Fibroblast of the aortic adventitia (primary cell): ENCODE results near the gene RPL18A. TPM values are rescaled to one million over a fixed set of nuclear protein-coding genes. Genes with fewer than 3 reads are reported as not detected.

Experiments used
- DNase-seq: peaks from one replicate; pipeline ENCODE4 v3.0.0-alpha.2; 2010; ENCODE audit warnings: low read depth
- H3K4me3 ChIP-seq: 2 replicates; pipeline ENCODE4 v1.5.1; 2011; ENCODE audit warnings: low read depth, mild to moderate bottlenecking, control low read depth, low read length, moderate library complexity
- CTCF ChIP-seq: IDR thresholded peaks from 2 replicates; pipeline ENCODE4 v1.5.1; 2011; ENCODE audit warnings: mild to moderate bottlenecking, low read length, control low read depth, inconsistent platforms; ENCODE audit not compliant: insufficient read depth
- total RNA-seq: library from RNA; depleted of rRNA; stranded (reverse); fragments of >200 nt; gene quantifications from 2 replicates; pipeline ENCODE4 v1.2.3, GENCODE V29; 2012; ENCODE audit warnings: low replicate concordance

Gene RPL18A
- total RNA-seq, 1 donor, result 1,681 TPM

GRCh38 chr19:17841810-17842662, 17.7 kb upstream of the RPL18A start:
- TF ChIP-seq CTCF, result no peak
- H3K4me3 ChIP-seq, result peak overlapping the region; percentile 50
- DNase-seq, result peak; percentile 78

- H3K4me3 ChIP-seq, result peak overlapping the region; percentile 50
- no peak for DNase-seq
- no peak for TF ChIP-seq CTCF
Measured at GRCh38 chr19:17842663-17843291, 16.9 kb upstream of the RPL18A start.

- no peak overlapping the region for H3K4me3 ChIP-seq
- TF ChIP-seq CTCF, result no peak
- no peak for DNase-seq
Measured at GRCh38 chr19:17843292-17843827, 16.4 kb upstream of the RPL18A start.

- H3K4me3 ChIP-seq, result no peak overlapping the region
- DNase-seq, result no peak
- no peak for TF ChIP-seq CTCF
Measured at GRCh38 chr19:17843908-17844490, 15.7 kb upstream of the RPL18A start.

- H3K4me3 ChIP-seq, result no peak overlapping the region
- no peak for DNase-seq
- TF ChIP-seq CTCF, result no peak
Measured at GRCh38 chr19:17846146-17846545, 13.6 kb upstream of the RPL18A start.

- no peak for TF ChIP-seq CTCF
- H3K4me3 ChIP-seq, result peak within 1 kb of the TSS; percentile 56
- DNase-seq, result peak; percentile 64
Measured at GRCh38 chr19:17847538-17848366, 12.0 kb upstream of the RPL18A start, which contains the start of gene JAK3. Gene JAK3 (minus strand): TSS chr19:17847982. CDS start chr19:17844417, 3,565 bp downstream.
